Endothelial cell of umbilical vein (primary cell): ENCODE measurements around the gene SYTL2. TPM values are rescaled to one million over a fixed set of nuclear protein-coding genes. Genes with fewer than 3 reads are reported as not detected.

Experiments used
- BruUV-seq: library from RNA; stranded (reverse); fragments of 400-500 nt; replicated peaks from 2 replicates; lab custom pipeline; 2021; lab: Mats Ljungman, UMichigan
- CTCF ChIA-PET: fragments of 300-600, 350-600 bp; sonication (Branson Sonifier 250); formaldehyde crosslinking; loops from one replicate; lab custom pipeline; 2021; ENCODE audit warnings: antibody characterized with exemption, inconsistent platforms; lab: Charles Lee
- POLR2A ChIA-PET: fragments of 300-600, 350-600 bp; sonication (Branson Sonifier 250); formaldehyde crosslinking; loops from one replicate; lab custom pipeline; 2021; ENCODE audit warnings: antibody characterized with exemption, inconsistent platforms; lab: Charles Lee
- DNase-seq: peaks from one replicate; pipeline ENCODE4 v3.0.0-alpha.2; 2011; ENCODE audit warnings: low read depth, low spot score
- FAIRE-seq: peaks from 2 replicates; lab custom pipeline; 2011; peaks lifted over from hg19 to GRCh38; lab: Jason Lieb, UNC
- H2AFZ ChIP-seq: 2 replicates; pipeline ENCODE4 v1.6.0; 2012; ENCODE audit warnings: low read depth, low read length, control low read depth, inconsistent platforms
- H3K27ac ChIP-seq: 2 replicates; pipeline ENCODE4 v1.5.1; 2011; ENCODE audit warnings: low read depth, mild to moderate bottlenecking, control low read depth, low read length, moderate library complexity; ENCODE audit not compliant: insufficient read depth
- H3K27me3 ChIP-seq, 2 experiments: 2 replicates each; pipeline versions ENCODE4 v1.6.0 to v1.6.1; 2011; ENCODE audit warnings: low read length in 2 of 2, mixed read lengths in 1 of 2; ENCODE audit not compliant: control insufficient read depth in 2 of 2, insufficient read depth in 2 of 2
- H3K36me3 ChIP-seq, 2 experiments: 2 replicates in 1 of 2; 3 replicates in 1 of 2; pipeline ENCODE4 v1.5.1; 2011; ENCODE audit warnings: low read length in 2 of 2, mild to moderate bottlenecking in 1 of 2, moderate library complexity in 1 of 2; ENCODE audit not compliant: control insufficient read depth in 2 of 2, insufficient read depth in 2 of 2; ENCODE audit errors: extremely low read depth in 1 of 2
- H3K4me1 ChIP-seq: 3 replicates; pipeline ENCODE4 v1.5.1; 2011; ENCODE audit warnings: mild to moderate bottlenecking, low read length; ENCODE audit not compliant: control insufficient read depth, insufficient read depth; ENCODE audit errors: extremely low read depth
- H3K4me2 ChIP-seq: 2 replicates; pipeline ENCODE4 v1.6.1; 2011; ENCODE audit warnings: low read length, control low read depth, mixed read lengths; ENCODE audit not compliant: insufficient read depth
- H3K4me3 ChIP-seq, 3 experiments: fragments of 200-600 bp in 1 of 3; sonication (generic), shearing (Covaris generic) in 1 of 3; replicated peaks in 1 of 3; 2 replicates each; pipeline ENCODE4 v1.5.1; 2011 to 2016; ENCODE audit warnings: control low read depth in 3 of 3, low read length in 3 of 3, mild to moderate bottlenecking in 2 of 3, inconsistent platforms in 1 of 3, low read depth in 1 of 3, moderate library complexity in 1 of 3; ENCODE audit not compliant: insufficient read depth in 1 of 3
- H3K79me2 ChIP-seq: 2 replicates; pipeline ENCODE4 v1.6.0; 2012; ENCODE audit warnings: low read length, inconsistent platforms; ENCODE audit not compliant: control insufficient read depth, insufficient read depth
- H3K9ac ChIP-seq: replicated peaks from 2 replicates; pipeline ENCODE3; 2011; ENCODE audit warnings: low read length, control low read depth; ENCODE audit not compliant: insufficient read depth; ENCODE audit errors: extremely low read depth
- H3K9me1 ChIP-seq: replicated peaks from 3 replicates; pipeline ENCODE4 v1.6.0; 2011; ENCODE audit warnings: mild to moderate bottlenecking, low read length; ENCODE audit not compliant: control insufficient read depth, insufficient read depth; ENCODE audit errors: extremely low read depth
- H3K9me3 ChIP-seq: replicated peaks from 2 replicates; pipeline ENCODE4 v1.5.1; 2012; ENCODE audit warnings: low read length, inconsistent platforms; ENCODE audit not compliant: control insufficient read depth, insufficient read depth
- H4K20me1 ChIP-seq: replicated peaks from 2 replicates; pipeline ENCODE3; 2011; ENCODE audit warnings: mild to moderate bottlenecking, low read length; ENCODE audit not compliant: control insufficient read depth, insufficient read depth; ENCODE audit errors: extremely low read depth
- EZH2 ChIP-seq: IDR thresholded peaks from 2 replicates; pipeline ENCODE4 v1.6.1; 2012; ENCODE audit warnings: borderline replicate concordance, low read depth, mild to moderate bottlenecking, moderate library complexity, low read length, inconsistent platforms; ENCODE audit not compliant: severe bottlenecking
- JUN ChIP-seq: IDR thresholded peaks from 2 replicates; pipeline ENCODE4 v1.6.1; 2011; ENCODE audit warnings: borderline replicate concordance, low read depth; ENCODE audit not compliant: insufficient read length, insufficient read depth
- MYC ChIP-seq: IDR thresholded peaks from one replicate; pipeline ENCODE4 v1.6.1; 2011; ENCODE audit warnings: mild to moderate bottlenecking, low read depth, low read length
- dilution Hi-C: fragments of 300-500 bp; cut with MboI; formaldehyde crosslinking; loops from one replicate; pipeline ENCODE4 v1.15.0; 2019; ENCODE audit warnings: low sequenced_read_pairs; ENCODE audit not compliant: extremely low pct_ligation_motif_present
- intact Hi-C: fragments of 100-400 bp; cut with micrococcal nuclease; formaldehyde crosslinking; loops from one replicate; pipeline ENCODE4 v1.10.0; 2022
- polyA plus RNA-seq, 4 experiments: library from polyadenylated mRNA; depleted of rRNA in 3 of 4; stranded (reverse) in 3 of 4; unstranded in 1 of 4; fragments of >200 nt; gene quantifications; 2 replicates each; pipeline versions ENCODE4 v1.2.1 to v1.2.3, GENCODE V29; 2011 to 2012; ENCODE audit warnings: missing spikeins in 1 of 4
- total RNA-seq: library from RNA; stranded (reverse); gene quantifications from 2 replicates; pipeline ENCODE4 v1.2.3, GENCODE V29; 2021
- TF ChIP-seq, protein P1 (sequence below), 2 donors: IDR thresholded peaks; 1 replicate in 1 of 2; 2 replicates in 1 of 2; pipeline ENCODE4 v1.5.1; 2011; ENCODE audit warnings: low read length in 2 of 2, mild to moderate bottlenecking in 2 of 2, moderate library complexity in 2 of 2, control low read depth in 1 of 2, inconsistent platforms in 1 of 2, low read depth in 1 of 2; ENCODE audit not compliant: insufficient read depth in 1 of 2; ENCODE audit errors: extremely low read depth in 1 of 2
- TF ChIP-seq, protein P2 (sequence below): IDR thresholded peaks from 2 replicates; pipeline ENCODE4 v1.6.1; 2011; ENCODE audit not compliant: insufficient read depth, insufficient read length

The SYTL2 gene
- total and polyA plus RNA-seq, 2 donors (not counting 3 experiments of a cell fraction or from before 2014, with no cell fraction given) = 1.4 to 2.4 TPM

GRCh38 chr11:85810521-85810870 lies 445 bp downstream of the SYTL2 start:
- FAIRE-seq = no peak
- CTCF ChIA-PET = interaction anchor here (0.9 to 2.1 kb wide), 4 partner anchors 15 to 146 kb away, joined by 3 to 10 read pairs (median 4); partner anchors contain the start of genes CCDC83 and CREBZF
- H3K9ac ChIP-seq = no peak overlapping the region

More at GRCh38 chr11:85810521-85810870, 445 bp downstream of the SYTL2 start:
- Histone ChIP-seq H3K4me2 (peak overlapping the region; percentile 50), H4K20me1 (no peaks in the 10 kb centered on the region), H2AFZ (peak overlapping the region; percentile 69), H3K4me1 (peaks cover 8% of the 10 kb centered on the region), H3K36me3 (no peaks in the 10 kb centered on the region), H3K79me2 (no peaks in the 10 kb centered on the region), H3K4me3 (peak overlapping the region in 2 of 3 experiments; percentile 26 to 41), H3K27ac (no peak overlapping the region), H3K9me1 (no peaks in the 10 kb centered on the region), H3K9me3 (no peaks in the 10 kb centered on the region), H3K27me3 (peaks cover 11 to 23% of the 10 kb centered on the region in 2 experiments)
- TF ChIP-seq, protein P1, sequence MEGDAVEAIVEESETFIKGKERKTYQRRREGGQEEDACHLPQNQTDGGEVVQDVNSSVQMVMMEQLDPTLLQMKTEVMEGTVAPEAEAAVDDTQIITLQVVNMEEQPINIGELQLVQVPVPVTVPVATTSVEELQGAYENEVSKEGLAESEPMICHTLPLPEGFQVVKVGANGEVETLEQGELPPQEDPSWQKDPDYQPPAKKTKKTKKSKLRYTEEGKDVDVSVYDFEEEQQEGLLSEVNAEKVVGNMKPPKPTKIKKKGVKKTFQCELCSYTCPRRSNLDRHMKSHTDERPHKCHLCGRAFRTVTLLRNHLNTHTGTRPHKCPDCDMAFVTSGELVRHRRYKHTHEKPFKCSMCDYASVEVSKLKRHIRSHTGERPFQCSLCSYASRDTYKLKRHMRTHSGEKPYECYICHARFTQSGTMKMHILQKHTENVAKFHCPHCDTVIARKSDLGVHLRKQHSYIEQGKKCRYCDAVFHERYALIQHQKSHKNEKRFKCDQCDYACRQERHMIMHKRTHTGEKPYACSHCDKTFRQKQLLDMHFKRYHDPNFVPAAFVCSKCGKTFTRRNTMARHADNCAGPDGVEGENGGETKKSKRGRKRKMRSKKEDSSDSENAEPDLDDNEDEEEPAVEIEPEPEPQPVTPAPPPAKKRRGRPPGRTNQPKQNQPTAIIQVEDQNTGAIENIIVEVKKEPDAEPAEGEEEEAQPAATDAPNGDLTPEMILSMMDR (IDR thresholded peaks at IDR 0.05; ENCODE audit: extremely low read depth in 1 of 2, insufficient read depth in 1 of 2, low read depth in 1 of 2, low read length in 2 of 2) = no peak
- TF ChIP-seq, protein P2, sequence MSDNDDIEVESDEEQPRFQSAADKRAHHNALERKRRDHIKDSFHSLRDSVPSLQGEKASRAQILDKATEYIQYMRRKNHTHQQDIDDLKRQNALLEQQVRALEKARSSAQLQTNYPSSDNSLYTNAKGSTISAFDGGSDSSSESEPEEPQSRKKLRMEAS = no peak
- peak; percentile 33 for TF ChIP-seq EZH2
- no peak for TF ChIP-seq JUN
- TF ChIP-seq MYC = no peak
- BruUV-seq = no TSS peak
- POLR2A ChIA-PET = no interaction called here
- intact Hi-C loops (no loop called here), dilution Hi-C loops (no loop called here)
- DNase-seq = no peak
